Left ventricle myocardium inferior (tissue), 1 donor: Measurements from ENCODE around the gene RBM17. TPM values are rescaled to one million over a fixed set of nuclear protein-coding genes. Genes with fewer than 3 reads are reported as not detected.
A peak's percentile ranks its signal among the peaks of the same experiment; 100 is the strongest.

Experiments used
- DNase-seq: peaks from one replicate; pipeline ENCODE4 v3.0.0-alpha.2; 2020
- H3K27ac ChIP-seq: fragments of 200-600 bp; replicated peaks from 2 replicates; pipeline ENCODE4 v1.8.0; 2021
- H3K27me3 ChIP-seq: fragments of 200-600 bp; 2 replicates; pipeline ENCODE4 v1.8.0; 2021; ENCODE audit warnings: low read depth
- H3K36me3 ChIP-seq: fragments of 200-600 bp; 2 replicates; pipeline ENCODE4 v1.8.0; 2021
- H3K4me1 ChIP-seq: fragments of 200-600 bp; 2 replicates; pipeline ENCODE4 v1.8.0; 2021
- H3K4me3 ChIP-seq: fragments of 200-600 bp; 2 replicates; pipeline ENCODE4 v1.8.0; 2021; ENCODE audit warnings: mild to moderate bottlenecking, moderate library complexity
- H3K9me3 ChIP-seq: fragments of 200-600 bp; replicated peaks from 2 replicates; pipeline ENCODE4 v1.8.0; 2021
- intact Hi-C: fragments of 100-400 bp; cut with micrococcal nuclease; formaldehyde crosslinking; loops from one replicate; pipeline ENCODE4 v1.11.0; 2022
- total RNA-seq: library from RNA; stranded (reverse); fragmentation: NEBNext Ultra II Directional; extraction: Animal tissue kit (Norgen Biotek cat#: 25700); gene quantifications from one replicate; pipeline ENCODE4 v1.2.1, GENCODE V29; 2021
- TF ChIP-seq, protein P1 (sequence below): fragments of 200-600 bp; IDR thresholded peaks from 2 replicates; pipeline ENCODE4 v1.8.0; 2021; ENCODE audit warnings: antibody characterized with exemption, mild to moderate bottlenecking, borderline replicate concordance
- donor health status: DM: no; HTN: yes; CAD: no; lungs with severe emphysema.

Gene RBM17
- total RNA-seq, 1 donor from 2014 or later: 56.1 TPM

DNA sequence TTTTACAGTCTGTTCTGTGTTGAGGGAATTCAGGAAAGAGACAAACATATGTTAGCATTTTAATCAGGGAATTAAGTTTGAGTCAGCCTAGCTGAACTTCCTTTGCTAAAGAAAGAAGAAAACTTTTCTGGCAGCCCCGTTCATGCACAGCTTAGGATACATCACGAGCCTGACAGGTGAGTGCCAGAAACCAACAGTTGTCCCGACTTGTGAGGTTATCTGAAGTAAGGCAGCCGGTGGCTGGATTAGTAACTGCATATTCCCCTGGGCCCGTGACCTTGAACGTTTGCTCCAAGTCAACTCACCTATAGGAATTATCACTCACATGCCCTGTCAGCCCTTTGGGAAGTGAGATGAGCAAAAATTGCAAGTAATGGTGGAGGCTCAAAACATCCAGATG is 24.1 kb downstream of the RBM17 start:
- peak overlapping the region; percentile 69 for H3K27ac ChIP-seq
- peaks cover 90% of the 10 kb centered on the region for H3K36me3 ChIP-seq
- TF ChIP-seq, protein P1, sequence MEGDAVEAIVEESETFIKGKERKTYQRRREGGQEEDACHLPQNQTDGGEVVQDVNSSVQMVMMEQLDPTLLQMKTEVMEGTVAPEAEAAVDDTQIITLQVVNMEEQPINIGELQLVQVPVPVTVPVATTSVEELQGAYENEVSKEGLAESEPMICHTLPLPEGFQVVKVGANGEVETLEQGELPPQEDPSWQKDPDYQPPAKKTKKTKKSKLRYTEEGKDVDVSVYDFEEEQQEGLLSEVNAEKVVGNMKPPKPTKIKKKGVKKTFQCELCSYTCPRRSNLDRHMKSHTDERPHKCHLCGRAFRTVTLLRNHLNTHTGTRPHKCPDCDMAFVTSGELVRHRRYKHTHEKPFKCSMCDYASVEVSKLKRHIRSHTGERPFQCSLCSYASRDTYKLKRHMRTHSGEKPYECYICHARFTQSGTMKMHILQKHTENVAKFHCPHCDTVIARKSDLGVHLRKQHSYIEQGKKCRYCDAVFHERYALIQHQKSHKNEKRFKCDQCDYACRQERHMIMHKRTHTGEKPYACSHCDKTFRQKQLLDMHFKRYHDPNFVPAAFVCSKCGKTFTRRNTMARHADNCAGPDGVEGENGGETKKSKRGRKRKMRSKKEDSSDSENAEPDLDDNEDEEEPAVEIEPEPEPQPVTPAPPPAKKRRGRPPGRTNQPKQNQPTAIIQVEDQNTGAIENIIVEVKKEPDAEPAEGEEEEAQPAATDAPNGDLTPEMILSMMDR: no peak
- DNase-seq: no peak
- H3K9me3 ChIP-seq: no peaks in the 10 kb centered on the region
- H3K4me1 ChIP-seq: peaks cover 73% of the 10 kb centered on the region
- no peak overlapping the region for H3K4me3 ChIP-seq
- intact Hi-C loops: no loop called here
- H3K27me3 ChIP-seq: no peaks in the 10 kb centered on the region

DNA sequence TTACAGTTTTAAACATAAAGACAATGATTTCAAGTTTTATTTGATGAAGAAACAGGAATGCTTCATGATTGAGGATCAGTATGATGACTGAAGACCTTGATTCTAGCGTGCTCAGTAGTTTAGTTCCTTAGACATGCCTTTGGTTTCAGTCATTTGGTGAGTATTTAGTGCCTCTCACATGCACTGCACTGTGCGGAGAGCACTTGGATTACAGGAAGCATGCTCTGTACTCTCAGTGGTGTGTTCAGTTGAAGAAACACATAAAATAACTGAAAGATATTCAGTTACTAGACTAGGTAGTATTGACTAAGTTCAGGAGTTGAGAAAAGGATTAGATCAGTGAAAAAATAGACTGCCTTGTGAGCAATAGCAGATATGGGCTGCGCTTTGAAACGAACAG is 25.5 kb downstream of the RBM17 start:
- no peaks in the 10 kb centered on the region for H3K9me3 ChIP-seq
- peaks cover 78% of the 10 kb centered on the region for H3K36me3 ChIP-seq
- H3K4me1 ChIP-seq: peaks cover 69% of the 10 kb centered on the region
- DNase-seq: no peak
- no peaks in the 10 kb centered on the region for H3K27me3 ChIP-seq
- H3K27ac ChIP-seq: peak overlapping the region; percentile 69
- H3K4me3 ChIP-seq: no peak overlapping the region
- intact Hi-C loops: no loop called here
- TF ChIP-seq, protein P1: no peak

DNA sequence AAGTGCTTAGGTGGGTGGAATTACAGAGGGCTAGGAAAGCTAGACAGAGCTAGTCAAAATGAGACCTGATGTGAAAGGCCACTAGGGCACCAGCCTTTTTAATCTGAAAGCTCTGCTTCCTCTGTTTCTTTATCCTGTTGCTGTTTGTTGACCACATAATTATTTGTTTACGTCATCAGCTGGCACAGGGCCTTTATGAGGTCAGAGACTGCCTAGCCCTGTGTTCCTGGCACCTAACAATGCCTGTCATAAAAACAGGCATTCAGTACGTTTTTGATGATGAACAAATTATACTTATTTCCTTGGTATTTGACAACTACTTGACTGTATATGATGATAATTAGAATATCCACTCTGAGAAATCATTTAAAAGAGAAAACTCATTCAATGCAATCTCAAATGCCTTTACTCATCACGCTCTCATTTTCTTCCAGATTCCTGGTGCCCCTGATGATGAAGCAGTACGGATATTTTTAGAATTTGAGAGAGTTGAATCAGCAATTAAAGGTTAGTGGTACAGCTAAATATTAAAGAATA is 26.0 kb downstream of the RBM17 start:
- DNase-seq: no peak
- no peak overlapping the region for H3K4me3 ChIP-seq

DNA sequence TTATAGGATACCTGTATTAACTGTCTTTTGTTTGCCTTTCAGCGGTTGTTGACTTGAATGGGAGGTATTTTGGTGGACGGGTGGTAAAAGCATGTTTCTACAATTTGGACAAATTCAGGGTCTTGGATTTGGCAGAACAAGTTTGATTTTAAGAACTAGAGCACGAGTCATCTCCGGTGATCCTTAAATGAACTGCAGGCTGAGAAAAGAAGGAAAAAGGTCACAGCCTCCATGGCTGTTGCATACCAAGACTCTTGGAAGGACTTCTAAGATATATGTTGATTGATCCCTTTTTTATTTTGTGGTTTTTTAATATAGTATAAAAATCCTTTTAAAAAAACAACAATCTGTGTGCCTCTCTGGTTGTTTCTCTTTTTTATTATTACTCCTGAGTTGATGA is 26.6 kb downstream of the RBM17 start:
- no peaks in the 10 kb centered on the region for H3K9me3 ChIP-seq
- H3K4me1 ChIP-seq: peaks cover 58% of the 10 kb centered on the region
- H3K4me3 ChIP-seq: no peak overlapping the region
- peak overlapping the region; percentile 69 for H3K27ac ChIP-seq
- intact Hi-C loops: no loop called here
- no peaks in the 10 kb centered on the region for H3K27me3 ChIP-seq
- H3K36me3 ChIP-seq: peaks cover 67% of the 10 kb centered on the region
- TF ChIP-seq, protein P1: no peak
- DNase-seq: no peak

More for the DNA sequence above, 26.0 kb downstream of the RBM17 start:
- peaks cover 63% of the 10 kb centered on the region for H3K4me1 ChIP-seq
- TF ChIP-seq, protein P1: no peak
- peak overlapping the region; percentile 69 for H3K27ac ChIP-seq
- intact Hi-C loops: no loop called here
- H3K36me3 ChIP-seq: peaks cover 72% of the 10 kb centered on the region
- no peaks in the 10 kb centered on the region for H3K9me3 ChIP-seq
- no peaks in the 10 kb centered on the region for H3K27me3 ChIP-seq

DNA sequence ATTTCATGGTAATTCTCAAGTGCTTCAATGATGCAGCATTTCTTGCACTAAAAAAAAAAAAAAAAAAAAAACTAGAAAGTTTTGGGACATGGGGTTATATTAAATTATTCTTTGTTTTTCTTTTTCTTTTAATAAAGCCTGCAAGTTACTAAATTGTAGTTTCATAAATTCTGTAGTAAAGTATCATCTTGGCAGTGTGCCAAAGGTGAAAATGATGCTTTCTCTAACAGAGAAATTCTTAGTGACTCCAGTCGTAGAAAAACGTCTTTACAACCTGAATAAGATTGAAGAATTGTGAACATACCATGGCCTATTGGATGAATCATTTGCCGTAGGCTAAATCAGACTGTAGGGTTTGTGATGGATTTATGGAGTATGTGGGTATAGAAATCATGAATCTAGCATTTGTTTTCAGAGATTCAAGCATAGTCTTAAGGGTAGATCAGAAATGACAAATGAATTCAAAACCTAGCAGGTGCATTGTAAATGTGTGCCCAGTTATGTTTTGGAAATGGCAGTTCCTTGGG is 27.1 kb downstream of the RBM17 start:
- Histone ChIP-seq H3K36me3 (peaks cover 62% of the 10 kb centered on the region), H3K27me3 (no peaks in the 10 kb centered on the region), H3K4me1 (peaks cover 54% of the 10 kb centered on the region), H3K4me3 (no peak overlapping the region), H3K9me3 (no peaks in the 10 kb centered on the region), H3K27ac (peak overlapping the region; percentile 69)
- TF ChIP-seq, protein P1: no peak
- intact Hi-C loops: no loop called here
- DNase-seq: no peak
